GM21515 (cell line): ENCODE measurements around the gene SPRY2.
A peak's percentile ranks its signal among the peaks of the same experiment; 100 is the strongest.

Experiments used
- ATAC-seq: cut with Tn5 transposase; IDR thresholded peaks from one replicate; pipeline ENCODE4 v1.9.1; 2021; ENCODE audit not compliant: unreplicated experiment

SPRY2 gene, protein sequence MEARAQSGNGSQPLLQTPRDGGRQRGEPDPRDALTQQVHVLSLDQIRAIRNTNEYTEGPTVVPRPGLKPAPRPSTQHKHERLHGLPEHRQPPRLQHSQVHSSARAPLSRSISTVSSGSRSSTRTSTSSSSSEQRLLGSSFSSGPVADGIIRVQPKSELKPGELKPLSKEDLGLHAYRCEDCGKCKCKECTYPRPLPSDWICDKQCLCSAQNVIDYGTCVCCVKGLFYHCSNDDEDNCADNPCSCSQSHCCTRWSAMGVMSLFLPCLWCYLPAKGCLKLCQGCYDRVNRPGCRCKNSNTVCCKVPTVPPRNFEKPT

DNA sequence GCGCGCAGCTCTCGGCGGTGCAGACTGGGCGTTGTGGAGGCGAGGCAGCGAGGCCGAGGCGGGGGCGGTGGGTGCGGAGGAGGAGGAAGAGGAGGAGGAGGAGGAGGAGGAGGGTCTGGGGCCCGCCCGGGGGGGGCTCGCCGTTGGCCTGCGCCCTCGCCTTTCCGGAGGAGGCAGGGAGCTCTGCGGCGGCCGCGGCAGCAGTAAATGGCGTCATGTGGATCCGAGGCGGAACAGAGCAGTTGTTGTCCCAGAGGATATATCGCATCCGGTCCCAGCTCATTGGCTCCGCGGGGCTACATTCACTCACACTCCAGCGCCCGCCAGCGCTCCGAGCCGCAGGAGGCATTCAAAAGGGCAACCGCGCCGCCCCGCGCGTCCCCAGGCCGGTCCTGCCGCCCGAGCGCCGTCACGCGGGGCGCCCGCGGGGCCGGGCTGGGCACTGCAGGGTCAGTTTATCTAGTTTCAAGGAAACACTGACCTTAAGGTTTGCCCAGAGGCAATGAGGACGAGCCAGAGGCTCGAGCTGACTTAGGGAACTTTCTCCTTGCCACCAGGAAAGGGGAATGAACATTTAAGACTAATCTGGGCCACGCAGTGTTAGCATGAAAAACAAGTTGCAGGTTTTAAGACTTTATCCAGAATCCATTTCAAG is at the start of gene SPRY2:
Gene SPRY2, minus strand, starts transcription at position 26 of the 655 bp plus-strand sequence. CDS start 3,421 bp downstream, outside the sequence.
- peak; percentile 61 for ATAC-seq

DNA sequence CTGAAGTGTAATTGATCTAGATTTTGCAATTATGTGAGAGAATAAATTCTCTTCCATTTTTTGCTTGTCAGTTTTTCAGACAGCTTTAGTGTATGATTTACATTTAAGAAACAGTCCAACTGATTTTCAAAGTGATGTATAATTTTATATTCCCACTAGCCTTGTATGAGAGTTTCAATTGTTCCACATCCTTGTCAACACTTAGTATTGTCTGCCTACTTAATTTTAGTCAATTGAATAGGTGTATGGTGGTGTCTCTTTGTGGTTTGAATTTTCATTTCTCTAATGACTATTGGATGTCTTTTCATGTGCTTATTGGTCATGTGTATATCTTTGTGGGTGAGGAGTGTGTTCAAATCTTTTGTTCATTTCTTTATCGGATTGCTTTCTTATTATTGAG is 49.4 kb upstream of the SPRY2 start:
- no peak for ATAC-seq

DNA sequence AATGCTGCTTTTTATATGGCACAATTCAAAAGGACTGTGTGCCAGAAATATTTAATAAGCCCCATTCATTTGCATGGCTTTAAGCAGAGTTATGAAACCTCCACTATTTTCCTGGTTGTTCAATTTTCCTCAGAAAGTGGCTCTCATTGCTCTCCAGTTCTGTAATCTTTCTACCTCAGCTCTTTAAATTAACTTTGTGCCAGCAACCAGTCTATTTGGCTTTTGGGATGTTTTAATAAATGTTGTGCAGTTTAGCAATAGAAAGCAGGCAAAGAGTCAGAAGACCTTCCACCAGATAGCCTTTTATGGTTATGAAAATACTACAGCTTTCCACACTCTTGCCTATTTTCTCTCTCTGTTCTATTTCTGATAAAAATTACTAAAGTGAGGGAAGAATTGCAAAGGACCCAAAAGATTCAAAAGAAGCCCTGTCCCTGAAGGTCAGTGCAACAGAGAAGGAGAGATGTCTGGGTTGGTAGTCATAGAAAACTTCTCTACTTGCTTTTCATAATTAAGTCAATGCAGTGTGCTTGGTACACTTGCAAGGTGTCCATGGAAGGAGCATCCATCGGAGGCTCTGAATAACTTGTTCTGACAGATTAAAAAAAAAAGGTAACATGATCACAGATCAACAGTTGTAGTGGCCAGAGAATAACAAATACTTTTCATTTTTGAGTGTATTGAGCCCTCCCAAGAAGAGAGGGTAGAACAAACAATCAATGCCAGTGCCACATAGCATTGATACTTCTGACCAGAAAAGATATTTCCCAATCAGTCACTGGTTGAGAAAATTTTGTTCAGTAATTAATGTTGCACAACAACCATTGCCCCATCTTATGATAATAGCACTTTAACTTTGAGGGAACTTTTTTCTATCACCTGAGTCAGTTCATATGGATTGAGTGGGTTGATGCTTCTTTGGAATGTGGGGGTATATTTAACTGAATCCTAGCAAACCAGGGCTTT is 48.4 kb upstream of the SPRY2 start:
- no peak for ATAC-seq

DNA sequence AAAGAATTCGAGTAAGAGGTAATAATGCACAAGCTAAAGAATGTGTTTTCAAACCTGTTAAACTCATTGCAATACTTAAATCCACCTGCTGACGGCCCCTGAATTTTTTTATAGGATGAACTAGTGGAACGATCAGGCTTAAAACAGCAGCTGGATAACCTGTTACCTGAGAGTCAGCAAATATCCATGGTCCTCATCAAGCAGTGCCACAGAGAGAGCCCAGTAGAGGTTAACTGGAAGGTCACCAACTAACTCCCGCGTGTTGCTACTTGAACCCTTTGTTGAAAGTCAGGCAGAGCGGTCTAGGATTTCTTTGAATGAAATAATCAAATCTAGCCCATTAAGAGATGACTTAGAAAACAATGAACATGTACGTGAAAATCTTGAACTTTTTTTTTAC is 47.6 kb upstream of the SPRY2 start:
- ATAC-seq = no peak

DNA sequence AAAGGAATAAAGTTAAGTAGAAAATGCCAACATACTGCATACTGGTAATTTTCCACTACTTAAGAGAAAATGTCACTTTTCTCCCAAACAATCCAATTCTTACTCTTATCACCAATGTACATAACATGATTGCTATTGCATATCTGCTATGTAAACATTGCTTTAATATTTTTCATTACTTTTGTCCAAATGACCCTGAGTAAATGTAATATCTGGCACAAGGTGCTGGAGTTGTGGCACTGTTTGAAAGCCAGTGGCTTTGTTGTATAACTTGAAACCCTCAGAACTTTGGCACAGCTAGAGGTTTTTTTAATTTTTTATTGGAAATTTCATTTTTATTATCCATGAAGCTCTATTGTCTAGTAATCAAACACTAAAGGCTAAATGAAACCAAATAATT is 45.7 kb upstream of the SPRY2 start:
- no peak for ATAC-seq

DNA sequence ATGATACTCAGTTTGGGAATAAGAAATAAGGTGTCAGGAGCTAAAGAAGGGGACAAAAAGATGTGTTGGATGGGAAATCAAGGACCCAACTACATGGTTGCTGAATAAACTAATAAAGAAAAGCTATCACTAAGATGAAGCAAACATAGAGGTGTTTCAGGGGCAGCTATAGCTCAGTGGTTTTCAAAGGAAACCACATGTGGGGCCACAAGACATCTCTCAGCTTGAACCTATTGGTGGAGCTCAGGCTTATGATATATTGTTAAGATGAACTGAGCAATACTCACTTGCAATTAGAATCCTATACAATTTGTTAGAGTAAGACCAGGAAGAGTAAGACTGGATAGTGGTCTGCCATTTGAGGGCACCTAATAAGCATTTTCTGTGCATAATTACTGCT is 45.1 kb upstream of the SPRY2 start:
- no peak for ATAC-seq

DNA sequence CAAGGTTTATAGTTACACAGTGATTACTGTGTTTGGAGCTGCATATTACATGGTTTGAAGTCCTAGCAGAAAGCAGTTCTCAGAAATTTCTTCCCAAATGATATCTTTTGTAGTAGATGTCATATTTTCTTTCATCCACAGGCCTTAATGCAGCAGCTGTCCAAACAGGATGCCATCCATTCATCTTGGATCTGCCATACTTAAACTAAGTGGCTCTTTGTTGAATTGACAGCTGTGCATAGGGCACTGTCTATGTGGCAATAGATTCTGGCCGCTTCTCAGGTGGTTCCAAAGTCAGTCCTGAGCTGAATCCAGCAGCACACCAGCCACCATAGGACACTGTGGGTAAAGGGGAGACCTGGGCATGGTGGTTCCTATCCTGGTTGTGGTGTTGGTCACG is 41.6 kb upstream of the SPRY2 start:
- ATAC-seq = no peak

DNA sequence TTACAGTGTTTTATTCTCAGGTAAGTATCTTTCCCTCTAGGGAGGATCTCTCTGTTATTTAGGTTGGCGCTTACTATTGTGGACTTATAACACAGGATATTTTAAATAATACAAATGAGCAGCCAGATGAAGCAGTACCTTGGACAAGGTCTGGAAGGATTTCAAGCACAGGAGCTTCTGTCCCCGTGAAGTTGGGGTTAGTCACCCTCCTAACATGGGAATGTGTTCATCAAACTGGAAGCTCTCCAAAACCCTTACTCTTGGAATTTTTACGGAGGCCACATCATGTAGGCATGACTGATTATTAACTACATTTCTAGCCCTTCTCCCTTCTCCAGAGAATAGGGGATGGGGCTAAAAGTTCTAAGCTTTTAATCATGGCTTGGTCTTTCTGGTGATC is 38.3 kb upstream of the SPRY2 start:
- no peak for ATAC-seq

DNA sequence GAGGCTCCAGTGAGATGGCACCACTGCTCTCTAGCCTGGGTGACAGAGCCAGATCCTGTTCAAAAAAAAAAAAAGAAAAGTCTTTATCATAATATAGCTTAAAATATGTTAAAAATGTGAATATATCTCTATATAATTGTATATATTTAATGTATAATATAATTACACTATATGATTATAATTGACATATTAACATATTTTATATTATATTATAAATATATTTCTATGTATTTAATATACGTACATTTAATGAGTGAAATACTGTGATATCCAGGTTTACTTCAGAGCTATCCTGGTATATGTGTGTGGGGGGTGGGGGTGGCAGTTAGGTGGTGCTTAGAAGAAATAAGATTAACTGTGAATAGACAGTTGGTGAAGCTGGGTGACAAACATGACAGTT is 35.6 kb upstream of the SPRY2 start:
- ATAC-seq = no peak

DNA sequence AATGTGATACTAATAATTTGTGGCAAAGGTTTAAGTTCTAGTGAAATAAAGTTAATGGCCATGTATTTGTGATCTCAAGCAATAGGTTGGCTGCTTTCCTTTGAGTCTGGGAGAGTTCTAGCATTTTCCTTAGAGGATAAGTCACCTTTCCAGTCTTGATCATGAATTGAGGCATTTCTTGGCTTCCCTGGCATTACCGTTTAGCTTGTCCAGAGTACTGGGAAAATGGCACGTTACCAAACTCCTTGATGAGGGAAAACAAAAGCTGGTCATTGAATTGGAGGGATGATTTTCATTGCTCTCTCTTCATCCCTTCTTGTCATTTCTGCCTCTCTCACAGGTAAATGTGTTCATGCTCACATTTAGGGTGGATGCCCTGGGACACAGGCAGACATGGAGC is 34.0 kb upstream of the SPRY2 start:
- no peak for ATAC-seq

DNA sequence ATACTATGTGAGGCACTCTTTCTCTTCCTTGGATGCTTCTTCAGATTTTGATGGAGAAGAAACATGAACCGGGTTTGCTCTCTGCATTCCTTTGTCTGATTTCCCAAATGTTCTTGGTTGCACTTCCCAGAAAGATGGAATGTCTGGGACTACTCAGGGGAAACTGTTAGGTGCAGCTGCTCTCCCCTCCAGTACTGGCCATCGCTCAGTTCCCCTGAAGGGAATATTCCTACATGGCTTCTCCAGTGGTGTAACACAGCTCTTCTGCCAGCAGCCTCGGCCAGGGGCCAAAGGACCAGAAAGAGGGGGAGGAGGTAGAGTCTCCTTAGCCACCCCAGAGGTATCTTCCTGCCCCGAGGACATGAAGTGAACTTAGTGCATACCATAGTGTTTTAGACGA is 33.5 kb upstream of the SPRY2 start:
- ATAC-seq = no peak

DNA sequence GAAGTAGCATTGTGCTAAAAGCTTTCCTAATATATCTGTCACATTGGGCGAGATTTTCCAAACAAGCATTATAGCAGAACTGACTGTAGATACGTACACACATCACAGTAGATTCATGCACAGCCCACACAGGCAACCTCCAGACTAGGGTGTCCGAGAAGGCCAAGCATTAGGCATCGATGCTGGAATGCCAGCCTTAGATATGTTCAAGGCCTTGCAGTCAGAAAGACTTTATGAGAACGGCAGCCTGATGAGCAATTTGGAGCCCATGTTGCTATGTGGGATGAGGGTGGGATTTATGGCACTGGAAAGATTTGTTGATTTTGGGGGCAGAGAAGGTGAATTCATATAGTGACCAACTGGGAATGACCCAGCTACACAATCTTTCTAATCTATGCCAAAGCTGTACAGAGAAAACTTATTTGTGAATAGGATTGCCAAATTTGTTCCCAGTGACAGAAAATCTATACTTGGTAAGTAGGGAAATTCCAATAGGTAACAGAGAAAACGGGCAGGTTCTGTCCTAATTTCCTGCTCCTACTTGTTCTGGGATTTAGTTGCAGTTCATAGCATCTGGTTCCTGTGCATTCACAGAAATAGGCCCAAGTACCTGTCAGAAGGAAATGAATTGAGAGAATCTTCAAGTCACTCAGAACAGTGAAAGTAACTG is 31.0 kb upstream of the SPRY2 start:
- no peak for ATAC-seq

DNA sequence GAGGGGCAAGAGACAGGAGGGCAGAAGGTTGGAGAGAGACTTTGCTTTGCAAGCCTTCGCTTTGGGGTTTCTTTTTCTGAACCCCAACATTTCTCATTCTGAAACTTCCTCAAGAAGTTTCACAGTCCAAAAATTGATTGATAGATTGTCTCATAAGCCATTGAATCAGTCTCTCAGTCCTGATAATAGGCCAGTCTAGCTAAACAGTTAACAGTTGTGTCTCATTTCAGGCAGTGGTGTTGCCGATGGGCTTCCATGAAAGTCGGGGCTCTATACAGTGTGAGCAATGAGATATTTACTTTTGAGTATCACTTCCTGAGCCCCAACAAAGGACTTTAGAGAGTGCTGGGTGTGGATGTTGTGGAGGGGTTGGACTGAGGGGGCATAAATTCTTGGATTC is 26.5 kb upstream of the SPRY2 start:
- no peak for ATAC-seq

DNA sequence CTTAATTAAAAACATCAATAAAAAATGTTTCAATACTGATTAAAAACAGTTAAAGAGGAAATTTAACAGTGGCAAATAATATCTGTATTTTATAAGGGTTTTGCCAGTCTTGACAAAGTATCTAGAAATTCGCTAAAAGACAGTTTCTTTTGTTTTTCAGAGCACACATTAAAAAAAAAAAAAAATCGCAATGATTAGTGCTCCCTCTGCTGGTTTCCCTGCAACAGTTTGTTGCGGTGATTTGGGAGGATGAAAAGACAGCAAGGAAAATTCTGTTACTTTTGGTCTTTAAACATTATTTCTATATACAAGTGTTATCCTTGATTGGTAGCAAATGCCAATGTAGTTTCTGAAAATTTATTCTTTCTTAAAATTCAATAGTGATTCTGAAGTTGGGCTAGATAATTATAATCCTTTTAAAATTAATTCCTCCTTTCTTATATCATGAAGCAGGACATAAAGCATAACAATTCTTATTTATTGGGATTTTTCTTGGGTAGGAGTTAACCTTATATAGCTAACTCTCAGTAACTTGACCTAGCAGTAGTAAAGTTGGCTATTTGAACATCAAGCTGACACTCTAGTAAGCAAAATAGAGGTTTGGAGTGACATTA is 23.1 kb upstream of the SPRY2 start:
- no peak for ATAC-seq

DNA sequence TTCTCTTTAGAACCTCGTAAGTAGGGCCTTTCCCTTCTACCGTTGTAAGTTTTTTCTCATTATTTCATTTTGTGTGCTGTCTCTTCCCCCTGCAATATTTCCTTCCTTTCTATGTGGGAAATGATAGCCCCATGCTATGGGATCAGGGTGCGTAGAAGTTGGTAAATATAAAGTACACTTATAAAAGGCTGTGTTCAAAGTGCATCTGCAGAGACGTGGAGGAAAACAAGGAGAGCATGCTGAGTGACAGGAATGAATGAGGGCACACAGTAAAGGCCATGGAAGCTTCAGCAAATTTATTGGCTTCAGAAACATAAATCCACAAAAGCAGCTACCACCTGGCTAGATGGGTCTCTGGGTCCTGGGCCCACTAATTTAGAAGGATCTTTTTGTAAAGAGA is 21.6 kb upstream of the SPRY2 start:
- ATAC-seq = no peak

DNA sequence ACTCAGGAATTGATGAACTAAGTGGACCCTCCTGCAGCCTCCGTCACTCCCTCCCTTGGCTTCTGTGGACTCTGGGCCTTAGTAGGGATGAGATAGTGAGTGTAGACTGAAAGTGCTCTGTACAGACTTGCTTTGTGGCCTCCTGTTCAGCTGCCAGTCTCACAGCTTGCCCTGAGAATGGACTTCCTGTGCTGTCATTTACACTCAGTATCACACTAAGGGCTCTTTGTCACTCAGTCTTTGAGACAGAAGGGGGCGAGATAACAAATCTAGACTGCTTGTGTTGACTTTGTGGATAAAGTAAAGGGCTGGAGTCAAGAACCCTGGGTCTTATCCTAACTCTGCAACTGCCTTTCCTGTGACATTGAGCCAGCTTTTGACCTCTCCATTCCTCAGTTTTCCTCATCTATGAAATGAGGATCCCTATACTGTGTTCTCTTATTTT is 21.0 kb upstream of the SPRY2 start:
- ATAC-seq = peak; percentile 64

DNA sequence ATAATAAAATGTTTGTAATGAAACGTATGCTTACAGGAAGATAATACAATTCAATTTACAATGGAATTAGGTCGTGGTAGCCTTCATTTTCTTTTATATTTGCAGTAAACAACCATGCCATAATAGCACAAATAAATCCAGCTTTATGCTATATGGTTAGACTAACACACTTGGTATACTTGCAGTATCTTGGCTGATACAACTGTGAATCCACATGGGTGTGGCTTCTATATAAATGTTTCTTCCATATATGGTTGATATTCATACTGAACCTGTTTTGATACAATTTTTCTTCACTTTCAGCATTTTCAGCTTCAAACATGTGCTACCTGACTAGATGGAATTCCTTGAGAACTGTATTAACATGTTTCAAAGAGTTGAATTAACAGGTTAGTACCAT is 20.4 kb upstream of the SPRY2 start:
- no peak for ATAC-seq

DNA sequence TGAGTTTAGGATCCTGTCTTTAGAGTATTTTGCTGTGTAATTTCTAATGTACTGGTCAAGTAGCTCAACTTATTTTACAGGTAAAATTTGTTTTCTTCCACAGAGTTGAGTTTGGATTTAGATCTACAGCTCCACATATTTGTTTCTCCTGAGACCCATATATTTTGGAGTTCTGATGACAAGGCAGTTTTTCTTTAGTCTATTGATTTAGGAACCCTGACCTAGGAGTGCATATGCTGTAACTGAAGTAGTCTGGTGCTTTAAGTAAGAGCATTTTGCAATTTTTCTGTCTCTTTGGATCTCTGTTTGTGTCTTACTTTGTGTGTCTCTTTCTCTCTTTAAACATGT is 19.5 kb upstream of the SPRY2 start:
- no peak for ATAC-seq

DNA sequence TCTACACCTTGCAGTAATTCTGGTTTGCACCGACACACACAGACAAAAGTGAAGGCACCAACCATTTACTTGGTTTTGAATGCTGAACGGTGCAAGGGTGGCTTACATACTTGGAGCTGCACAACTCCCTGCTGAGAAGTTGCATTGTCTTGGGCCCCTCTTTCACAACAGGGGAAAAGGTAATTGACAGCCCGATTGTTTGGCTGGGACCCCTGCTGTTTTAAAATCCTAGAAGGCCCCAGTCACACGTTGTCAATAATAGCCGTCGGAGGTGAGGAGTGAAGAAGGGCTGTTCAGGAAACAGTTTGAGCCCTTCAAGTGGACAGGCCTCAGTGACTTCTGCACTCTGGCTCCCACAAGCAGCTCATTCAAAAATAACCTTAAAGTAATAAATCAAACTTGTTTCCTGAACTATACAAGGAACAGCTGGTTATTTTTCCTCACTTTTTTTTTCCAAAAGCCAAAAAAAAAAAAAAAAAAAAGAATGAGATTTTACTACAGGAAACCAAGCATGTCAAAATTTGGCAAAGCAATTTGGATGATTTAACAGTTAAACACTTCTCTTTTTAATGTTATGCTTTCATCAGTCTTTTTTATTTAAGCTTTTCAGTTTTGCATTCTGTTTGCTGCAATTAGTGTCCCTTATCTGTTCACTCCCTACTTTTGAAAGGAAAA is 19.0 kb upstream of the SPRY2 start:
- no peak for ATAC-seq

DNA sequence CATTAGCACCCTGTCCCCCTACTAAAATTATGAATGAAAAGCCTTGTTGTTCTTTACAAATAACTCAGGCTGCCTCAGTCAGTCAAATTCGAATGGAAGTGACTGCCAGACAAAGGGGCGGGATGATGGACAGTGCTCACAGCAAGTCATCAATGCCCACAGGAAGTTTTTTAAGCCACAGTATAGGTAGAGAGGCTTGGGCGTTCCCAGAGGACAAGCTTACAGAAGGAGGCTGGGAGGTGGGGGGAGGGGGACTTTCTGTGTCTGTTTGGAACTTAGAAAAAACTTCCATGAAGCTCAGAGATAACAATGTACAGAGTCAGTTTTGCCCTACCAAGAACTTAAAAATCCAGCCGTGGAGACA is 18.5 kb upstream of the SPRY2 start:
- ATAC-seq = no peak
